Kidney (tissue), 14 donors: ENCODE measurements around the gene GRIK3. TPM values are rescaled to one million over a fixed set of nuclear protein-coding genes. Genes with fewer than 3 reads are reported as not detected.
A peak's percentile ranks its signal among the peaks of the same experiment; 100 is the strongest.

Source experiments
- DNase-seq, 5 donors: peaks; one replicate each; pipeline ENCODE4 v3.0.0-alpha.2; 2013 to 2020
- FAIRE-seq: peaks from 2 replicates; lab custom pipeline; 2012; peaks lifted over from hg19 to GRCh38; lab: Jason Lieb, UNC
- H3K27ac ChIP-seq, 2 donors: one replicate each; pipeline ENCODE4 v1.7.0; 2013; ENCODE audit warnings: low read depth in 2 of 2, low read length in 2 of 2, inconsistent platforms in 1 of 2
- H3K27me3 ChIP-seq: one replicate; pipeline ENCODE4 v1.7.1; 2013; ENCODE audit warnings: low read length, inconsistent platforms; ENCODE audit not compliant: control insufficient read depth, insufficient read depth
- H3K36me3 ChIP-seq, 3 donors: one replicate each; pipeline versions ENCODE4 v1.7.0 to v1.7.1; 2013; ENCODE audit warnings: low read length in 3 of 3, control low read depth in 1 of 3, inconsistent platforms in 1 of 3; ENCODE audit not compliant: insufficient read depth in 3 of 3, control insufficient read depth in 2 of 3
- H3K4me1 ChIP-seq, 3 donors: one replicate each; pipeline versions ENCODE4 v1.7.0 to v1.7.1; 2013; ENCODE audit warnings: low read length in 3 of 3, inconsistent platforms in 1 of 3, low read depth in 1 of 3; ENCODE audit not compliant: control insufficient read depth in 2 of 3, insufficient read depth in 2 of 3
- H3K4me3 ChIP-seq, 3 donors: one replicate each; pipeline versions ENCODE4 v1.7.0 to v1.8.1; 2013; ENCODE audit warnings: low read length in 3 of 3, control low read depth in 1 of 3, inconsistent platforms in 1 of 3
- H3K9ac ChIP-seq, 3 donors: one replicate each; pipeline versions ENCODE4 v1.7.0 to v1.7.1; 2013; ENCODE audit warnings: low read length in 3 of 3, control low read depth in 1 of 3, inconsistent platforms in 1 of 3
- H3K9me3 ChIP-seq, 3 donors: one replicate each; pipeline versions ENCODE4 v1.7.0 to v1.7.1; 2013; ENCODE audit warnings: low read length in 3 of 3, control low read depth in 1 of 3, inconsistent platforms in 1 of 3; ENCODE audit not compliant: control insufficient read depth in 2 of 3, insufficient read depth in 1 of 3
- intact Hi-C: fragments of 100-400 bp; cut with DNase I; formaldehyde crosslinking; loops from one replicate; pipeline ENCODE4 v1.11.1; 2022
- polyA plus RNA-seq: library from polyadenylated mRNA; stranded (reverse); fragments of 350-450 nt; fragmentation: Illumina TruSeq; extraction: RNeasy Lipid Tissue Mini Kit (QIAGEN cat#74804); gene quantifications from one replicate; pipeline ENCODE4 v1.2.3, GENCODE V29; 2014; ENCODE audit warnings: low read depth, low replicate concordance; ENCODE audit not compliant: insufficient read depth
- total RNA-seq: library from RNA; stranded (reverse); fragmentation: NEBNext Ultra II Directional; extraction: Animal tissue kit (Norgen Biotek cat#: 25700); gene quantifications from one replicate; pipeline ENCODE4 v1.2.1, GENCODE V29; 2021
- TF ChIP-seq, protein P1 (sequence below): IDR thresholded peaks from 3 replicates; pipeline ENCODE4 v1.5.1; 2012; ENCODE audit warnings: mild to moderate bottlenecking, moderate library complexity, borderline replicate concordance; ENCODE audit not compliant: insufficient read depth; ENCODE audit errors: extremely low read depth
- donor health status: control.
- donor health status: control.
- donor health status: control.
- donor health status: control.
- donor health status: control.
- donor health status: DM: yes; HTN: yes; CAD: no.
- donor health status: Normal renal cell carcinoma (clear cell type).

GRIK3 gene
- total and polyA plus RNA-seq, 2 donors from 2014 or later: 0.06 to 0.38 TPM

DNA sequence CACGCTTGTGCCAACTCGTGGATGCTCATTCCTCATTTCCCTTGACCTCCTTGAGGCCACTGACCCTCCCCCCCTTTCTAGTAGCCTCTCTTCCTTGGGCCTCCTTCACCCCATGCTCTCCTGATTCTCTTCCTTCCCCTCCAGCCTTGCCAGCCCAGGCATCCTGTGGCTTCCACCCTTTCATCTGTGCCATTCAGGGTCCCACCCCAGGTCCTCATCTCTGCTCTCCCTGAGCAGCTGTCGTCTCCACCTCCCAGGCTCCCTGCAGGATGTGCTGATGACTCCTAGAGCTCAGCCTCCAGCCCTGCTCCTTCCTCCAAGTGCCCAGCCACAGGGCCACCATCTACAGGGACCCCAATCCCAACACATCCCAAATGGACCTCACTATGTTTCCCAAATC, 197.4 kb downstream of the GRIK3 start:
- intact Hi-C loops: no loop called here
- no peak overlapping the region for H3K27ac ChIP-seq
- no peaks in the 10 kb centered on the region for H3K36me3 ChIP-seq
- no peaks in the 10 kb centered on the region for H3K9me3 ChIP-seq
- peak in 1 of 5 donors; percentile 45 for DNase-seq
- TF ChIP-seq, protein P1, sequence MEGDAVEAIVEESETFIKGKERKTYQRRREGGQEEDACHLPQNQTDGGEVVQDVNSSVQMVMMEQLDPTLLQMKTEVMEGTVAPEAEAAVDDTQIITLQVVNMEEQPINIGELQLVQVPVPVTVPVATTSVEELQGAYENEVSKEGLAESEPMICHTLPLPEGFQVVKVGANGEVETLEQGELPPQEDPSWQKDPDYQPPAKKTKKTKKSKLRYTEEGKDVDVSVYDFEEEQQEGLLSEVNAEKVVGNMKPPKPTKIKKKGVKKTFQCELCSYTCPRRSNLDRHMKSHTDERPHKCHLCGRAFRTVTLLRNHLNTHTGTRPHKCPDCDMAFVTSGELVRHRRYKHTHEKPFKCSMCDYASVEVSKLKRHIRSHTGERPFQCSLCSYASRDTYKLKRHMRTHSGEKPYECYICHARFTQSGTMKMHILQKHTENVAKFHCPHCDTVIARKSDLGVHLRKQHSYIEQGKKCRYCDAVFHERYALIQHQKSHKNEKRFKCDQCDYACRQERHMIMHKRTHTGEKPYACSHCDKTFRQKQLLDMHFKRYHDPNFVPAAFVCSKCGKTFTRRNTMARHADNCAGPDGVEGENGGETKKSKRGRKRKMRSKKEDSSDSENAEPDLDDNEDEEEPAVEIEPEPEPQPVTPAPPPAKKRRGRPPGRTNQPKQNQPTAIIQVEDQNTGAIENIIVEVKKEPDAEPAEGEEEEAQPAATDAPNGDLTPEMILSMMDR: no peak
- H3K4me3 ChIP-seq: no peak overlapping the region
- H3K4me1 ChIP-seq: no peaks in the 10 kb centered on the region
- H3K27me3 ChIP-seq: no peaks in the 10 kb centered on the region
- no peak overlapping the region for H3K9ac ChIP-seq
- FAIRE-seq: no peak

DNA sequence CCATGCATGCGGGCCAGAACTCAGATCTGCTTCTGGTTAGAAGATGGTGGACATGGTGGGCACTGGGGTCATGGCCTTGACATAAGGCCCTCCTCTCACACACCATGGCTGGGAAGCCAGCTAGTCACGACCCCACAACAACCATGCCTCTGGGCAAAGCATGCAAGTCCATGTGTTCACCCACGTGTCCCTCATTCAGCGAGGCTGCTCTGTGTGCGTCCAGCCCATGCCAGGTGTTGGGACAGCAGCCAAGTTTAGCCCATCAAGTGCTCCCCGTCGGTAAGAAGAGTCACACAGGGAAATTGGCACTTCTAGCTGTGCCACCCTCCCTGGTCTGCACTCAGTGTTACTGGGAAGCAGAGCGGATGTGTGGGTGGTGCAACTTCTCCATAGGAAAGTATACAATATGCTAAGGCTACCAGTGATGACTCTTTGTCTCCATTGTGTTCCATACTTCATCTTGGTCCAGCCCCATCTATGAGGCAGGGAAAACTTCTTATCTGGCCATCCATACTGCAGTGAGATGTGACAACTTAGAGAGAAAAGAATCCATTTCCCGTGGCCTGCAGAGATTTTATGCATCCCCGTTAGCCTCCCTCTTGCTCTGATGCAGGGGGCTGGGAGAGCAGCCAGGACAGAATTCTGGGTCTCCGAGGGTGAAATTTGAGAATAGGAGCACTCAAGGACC, 198.0 kb downstream of the GRIK3 start:
- TF ChIP-seq, protein P1: no peak
- Histone ChIP-seq H3K36me3 (no peaks in the 10 kb centered on the region), H3K4me1 (no peaks in the 10 kb centered on the region), H3K9me3 (no peaks in the 10 kb centered on the region), H3K27me3 (no peaks in the 10 kb centered on the region), H3K4me3 (no peak overlapping the region), H3K9ac (no peak overlapping the region), H3K27ac (no peak overlapping the region)
- intact Hi-C loops: no loop called here
- DNase-seq: peak in 1 of 5 donors; percentile 46
- FAIRE-seq: no peak

DNA sequence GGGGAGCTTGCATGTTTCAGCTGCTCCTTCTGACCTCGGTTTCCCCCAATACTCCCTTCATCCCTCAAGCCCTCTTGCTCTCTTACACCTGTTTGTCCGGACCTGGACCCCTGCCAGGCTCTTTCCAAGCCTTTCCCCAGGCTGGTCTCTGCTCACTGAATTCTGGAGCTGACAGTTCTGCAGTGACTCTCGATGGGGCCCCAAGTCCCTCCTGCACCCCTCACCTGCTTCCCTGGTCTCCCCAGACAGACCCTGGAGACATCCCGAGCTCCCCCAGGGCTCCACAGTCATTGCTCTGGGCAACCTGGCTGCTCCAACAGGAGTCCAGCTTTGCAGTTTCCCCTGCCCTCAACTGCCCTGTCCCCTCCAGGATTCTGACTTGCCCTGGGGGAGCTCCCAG, 198.6 kb downstream of the GRIK3 start:
- intact Hi-C loops: no loop called here
- FAIRE-seq (no peak), DNase-seq (peak in 1 of 5 donors; percentile 43)
- H3K27me3 ChIP-seq: no peaks in the 10 kb centered on the region
- H3K9me3 ChIP-seq: no peaks in the 10 kb centered on the region
- H3K4me3 ChIP-seq: no peak overlapping the region
- H3K4me1 ChIP-seq: no peaks in the 10 kb centered on the region
- no peak overlapping the region for H3K27ac ChIP-seq
- TF ChIP-seq, protein P1: no peak
- H3K36me3 ChIP-seq: no peaks in the 10 kb centered on the region
- H3K9ac ChIP-seq: no peak overlapping the region
